ENCODE results near the gene DSG1. TPM values are rescaled to one million over a fixed set of nuclear protein-coding genes. Genes with fewer than 3 reads are reported as not detected.
"Not testable (repeated sequence)": the region's sequence is repeated elsewhere in the genome, so short reads cannot be mapped to it uniquely, and the experiment has no call there.

DSG1 gene
- total RNA-seq, 2 donors from 2014 or later = 4.2 to 4.7 TPM

DNA sequence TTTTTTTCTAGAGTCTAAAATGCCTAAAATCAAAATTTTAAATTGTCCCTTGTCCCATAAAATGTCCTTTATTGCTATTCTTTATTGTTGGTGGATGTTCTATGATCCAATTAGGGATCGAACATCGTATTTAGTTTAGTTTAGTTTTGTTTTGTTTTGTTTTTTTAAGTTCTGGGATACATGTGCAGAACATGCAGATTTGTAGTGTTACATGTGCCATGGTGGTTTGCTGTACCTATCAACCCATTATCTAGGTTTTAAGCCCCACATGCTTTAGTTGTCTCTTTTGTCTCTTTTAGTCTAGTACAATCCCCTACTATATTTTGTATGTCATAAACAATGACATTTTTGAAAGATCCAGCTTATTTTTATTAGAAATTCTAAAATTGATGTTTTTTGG lies 8.8 kb upstream of the DSG1 start:
- Histone ChIP-seq H3K36me3 (no peaks in the 10 kb centered on the region), H3K4me3 (no peak overlapping the region), H3K27me3 (no peaks in the 10 kb centered on the region), H3K9me3 (no peaks in the 10 kb centered on the region), H3K4me1 (no peaks in the 10 kb centered on the region), H3K27ac (no peak overlapping the region)
- TF ChIP-seq, protein P1, sequence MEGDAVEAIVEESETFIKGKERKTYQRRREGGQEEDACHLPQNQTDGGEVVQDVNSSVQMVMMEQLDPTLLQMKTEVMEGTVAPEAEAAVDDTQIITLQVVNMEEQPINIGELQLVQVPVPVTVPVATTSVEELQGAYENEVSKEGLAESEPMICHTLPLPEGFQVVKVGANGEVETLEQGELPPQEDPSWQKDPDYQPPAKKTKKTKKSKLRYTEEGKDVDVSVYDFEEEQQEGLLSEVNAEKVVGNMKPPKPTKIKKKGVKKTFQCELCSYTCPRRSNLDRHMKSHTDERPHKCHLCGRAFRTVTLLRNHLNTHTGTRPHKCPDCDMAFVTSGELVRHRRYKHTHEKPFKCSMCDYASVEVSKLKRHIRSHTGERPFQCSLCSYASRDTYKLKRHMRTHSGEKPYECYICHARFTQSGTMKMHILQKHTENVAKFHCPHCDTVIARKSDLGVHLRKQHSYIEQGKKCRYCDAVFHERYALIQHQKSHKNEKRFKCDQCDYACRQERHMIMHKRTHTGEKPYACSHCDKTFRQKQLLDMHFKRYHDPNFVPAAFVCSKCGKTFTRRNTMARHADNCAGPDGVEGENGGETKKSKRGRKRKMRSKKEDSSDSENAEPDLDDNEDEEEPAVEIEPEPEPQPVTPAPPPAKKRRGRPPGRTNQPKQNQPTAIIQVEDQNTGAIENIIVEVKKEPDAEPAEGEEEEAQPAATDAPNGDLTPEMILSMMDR (IDR thresholded peaks at IDR 0.05) = no peak
- DNase-seq (ENCODE audit: low spot score) = no peak

DNA sequence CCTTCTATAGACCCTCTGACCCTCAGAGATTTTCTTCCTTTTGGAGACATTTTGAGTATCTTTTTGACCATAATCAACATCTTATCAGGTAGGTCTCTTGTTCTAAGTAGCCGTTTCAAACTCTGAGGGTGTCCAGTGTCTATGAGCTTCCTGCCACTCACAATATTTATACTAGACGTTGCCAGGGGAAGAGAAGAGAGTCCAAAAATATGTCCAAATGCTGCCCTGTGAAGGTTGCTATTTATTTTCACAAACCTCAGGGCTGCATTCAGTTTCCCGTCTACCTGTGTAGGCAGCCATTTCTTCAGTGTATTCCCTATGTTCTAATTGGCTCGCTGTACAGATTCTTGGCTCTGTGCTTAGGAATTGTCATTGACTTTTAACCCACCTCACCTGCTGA lies 986 bp upstream of the DSG1 start:
- no peaks in the 10 kb centered on the region for H3K27me3 ChIP-seq
- H3K4me1 ChIP-seq = no peaks in the 10 kb centered on the region
- TF ChIP-seq, protein P1 (IDR thresholded peaks at IDR 0.05) = no peak
- H3K9me3 ChIP-seq = no peaks in the 10 kb centered on the region
- no peak overlapping the region for H3K27ac ChIP-seq
- H3K4me3 ChIP-seq = peak overlapping the region in 1 of 2 donors; percentile 4
- H3K36me3 ChIP-seq = no peaks in the 10 kb centered on the region
- no peak for DNase-seq (ENCODE audit: low spot score)

DNA sequence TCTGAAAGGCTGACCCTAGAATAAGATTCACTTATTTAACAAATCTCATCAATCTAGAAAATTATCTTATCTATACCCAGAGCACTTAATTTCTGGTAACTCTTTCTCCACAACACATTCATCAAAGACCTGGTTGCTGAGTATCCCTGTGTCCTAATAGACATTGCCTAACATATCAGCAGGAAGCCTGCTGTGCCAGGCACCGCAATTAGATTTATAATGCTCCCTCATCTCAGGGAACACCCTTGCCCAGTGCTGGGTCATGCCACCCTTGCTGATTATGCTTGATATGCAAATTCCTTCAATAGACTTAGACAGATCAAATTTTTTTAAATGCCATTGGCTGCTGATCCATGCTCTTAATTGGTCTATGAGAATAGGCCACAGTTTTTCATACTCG lies 3.8 kb downstream of the DSG1 start:
- Histone ChIP-seq H3K27ac (no peak overlapping the region), H3K4me1 (peaks cover 0 to 8% of the 10 kb centered on the region in 2 donors), H3K9me3 (no peaks in the 10 kb centered on the region), H3K27me3 (no peaks in the 10 kb centered on the region), H3K36me3 (no peaks in the 10 kb centered on the region), H3K4me3 (no peak overlapping the region)
- DNase-seq (ENCODE audit: low spot score) = no peak
- TF ChIP-seq, protein P1 (IDR thresholded peaks at IDR 0.05) = no peak

DNA sequence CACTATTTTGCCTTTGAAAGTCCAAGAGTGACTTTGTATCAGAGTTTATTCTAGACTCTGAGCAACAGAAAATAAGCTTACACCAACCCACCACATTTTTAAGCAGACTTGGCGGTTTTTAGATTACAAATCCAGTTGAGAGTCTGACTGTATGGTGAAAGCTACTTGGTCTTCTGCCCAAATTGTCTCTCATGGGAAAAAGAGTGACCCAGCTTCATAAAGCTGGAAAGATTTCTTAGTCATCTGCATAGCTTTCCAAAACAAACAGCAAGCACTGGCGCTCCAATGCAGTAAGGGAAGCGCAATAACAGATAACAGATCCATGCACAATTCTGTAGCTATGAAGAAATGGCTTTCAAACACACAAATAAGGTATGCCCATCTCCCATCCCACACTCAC lies 7.1 kb downstream of the DSG1 start:
- Histone ChIP-seq H3K9me3 (no peaks in the 10 kb centered on the region), H3K36me3 (no peaks in the 10 kb centered on the region), H3K27ac (no peak overlapping the region), H3K4me1 (peaks cover 0 to 8% of the 10 kb centered on the region in 2 donors), H3K4me3 (no peak overlapping the region), H3K27me3 (no peaks in the 10 kb centered on the region)
- DNase-seq (ENCODE audit: low spot score) = no peak
- TF ChIP-seq, protein P1 (IDR thresholded peaks at IDR 0.05) = no peak

DNA sequence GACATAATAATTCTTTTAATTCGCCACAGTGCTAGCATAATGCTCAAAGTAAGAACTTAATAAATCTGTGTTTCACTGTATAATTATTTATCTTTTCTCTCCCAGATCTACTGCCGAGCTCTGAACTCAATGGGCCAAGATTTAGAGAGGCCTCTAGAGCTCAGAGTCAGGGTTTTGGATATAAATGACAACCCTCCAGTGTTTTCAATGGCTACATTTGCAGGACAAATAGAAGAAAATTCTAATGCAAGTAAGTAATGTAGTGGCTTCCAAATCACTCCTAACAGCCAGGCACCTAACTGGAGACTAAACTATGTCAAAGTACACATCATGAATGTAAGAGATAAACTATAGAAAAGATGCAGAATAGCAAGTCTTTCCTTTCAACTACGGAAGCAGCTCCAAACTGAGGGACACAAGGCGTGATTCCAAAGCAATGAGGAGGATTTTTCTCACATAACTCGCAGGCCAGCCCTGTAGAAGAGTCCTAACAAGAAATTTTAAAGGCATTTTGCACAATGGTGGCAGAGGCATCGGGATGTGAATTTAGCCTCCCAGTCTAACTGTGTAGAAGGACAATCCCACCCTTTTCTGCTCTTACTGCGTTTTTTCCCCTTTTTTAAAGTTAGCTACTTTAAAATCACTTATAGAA lies 12.0 kb downstream of the DSG1 start:
- H3K9me3 ChIP-seq = no peaks in the 10 kb centered on the region
- TF ChIP-seq, protein P1 (IDR thresholded peaks at IDR 0.05) = no peak
- no peaks in the 10 kb centered on the region for H3K27me3 ChIP-seq
- no peak overlapping the region for H3K27ac ChIP-seq
- H3K36me3 ChIP-seq = no peaks in the 10 kb centered on the region
- H3K4me3 ChIP-seq = no peak overlapping the region
- DNase-seq (ENCODE audit: low spot score) = no peak
- H3K4me1 ChIP-seq = peaks cover 0 to 5% of the 10 kb centered on the region in 2 donors

DNA sequence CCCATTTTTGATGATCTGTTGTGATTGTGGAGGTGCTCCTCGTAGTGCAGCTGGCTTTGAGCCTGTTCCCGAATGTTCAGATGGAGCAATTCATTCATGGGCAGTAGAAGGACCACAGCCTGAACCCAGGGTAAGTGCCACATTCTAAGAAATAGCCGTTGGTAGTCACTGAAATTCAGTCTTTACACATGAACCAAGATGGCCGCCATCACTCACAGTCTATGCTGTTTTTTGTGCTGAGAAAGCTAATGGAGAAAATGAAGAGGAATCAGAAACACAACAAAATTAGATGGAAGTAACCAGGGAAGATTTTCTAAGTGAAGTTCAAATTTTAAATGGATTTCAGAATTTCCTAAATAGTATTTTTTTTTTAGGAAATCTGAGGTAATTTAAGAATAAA lies 25.5 kb downstream of the DSG1 start:
- TF ChIP-seq, protein P1 (IDR thresholded peaks at IDR 0.05) = no peak
- Histone ChIP-seq H3K36me3 (no peaks in the 10 kb centered on the region), H3K9me3 (no peaks in the 10 kb centered on the region), H3K4me3 (no peak overlapping the region), H3K4me1 (no peaks in the 10 kb centered on the region), H3K27ac (no peak overlapping the region), H3K27me3 (no peaks in the 10 kb centered on the region)
- no peak for DNase-seq (ENCODE audit: low spot score)

DNA sequence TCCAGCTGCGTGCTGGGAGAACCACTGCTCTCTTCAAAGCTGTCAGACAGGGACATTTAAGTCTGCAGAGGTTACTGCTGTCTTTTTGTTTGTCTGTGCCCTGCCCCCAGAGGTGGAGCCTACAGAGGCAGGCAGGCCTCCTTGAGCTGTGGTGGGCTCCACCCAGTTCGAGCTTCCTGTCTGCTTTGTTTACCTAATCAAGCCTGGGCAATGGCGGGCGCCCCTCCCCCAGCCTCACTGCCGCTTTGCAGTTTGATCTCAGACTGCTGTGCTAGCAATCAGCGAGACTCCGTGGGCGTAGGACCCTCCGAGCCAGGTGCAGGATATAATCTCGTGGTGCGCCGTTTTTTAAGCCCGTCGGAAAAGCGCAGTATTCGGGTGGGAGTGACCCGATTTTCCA lies 35.4 kb downstream of the DSG1 start:
- not testable (repeated sequence) for H3K4me1 ChIP-seq; H3K36me3 ChIP-seq; DNase-seq (ENCODE audit: low spot score); H3K4me3 ChIP-seq; H3K27me3 ChIP-seq; H3K9me3 ChIP-seq; H3K27ac ChIP-seq
